ENCODE measurements around the gene NFKB2.

- no peak for TF ChIP-seq GATA2 (IDR thresholded peaks at IDR 0.05; ENCODE audit: low read depth, low read length)
- no peak for TF ChIP-seq GATA3 (IDR thresholded peaks at IDR 0.05; ENCODE audit: low read depth, low read length)
Observed at GRCh38 chr10:102401735-102402511, 6.4 kb downstream of the NFKB2 start.
